KMS-11 (cell line): Measurements from ENCODE around the gene TMCO5A.

Source experiments
- H2AFZ ChIP-seq: fragments of 200-600 bp; sonication (generic); 2 replicates; pipeline ENCODE4 v1.6.1; 2016; ENCODE audit warnings: antibody characterized with exemption, mixed run types, low read depth
- H3K27ac ChIP-seq: fragments of 200-600 bp; sonication (generic); 2 replicates; pipeline ENCODE4 v1.6.1; 2016; ENCODE audit warnings: mild to moderate bottlenecking, mixed run types
- H3K27me3 ChIP-seq: fragments of 200-600 bp; sonication (generic); 2 replicates; pipeline ENCODE4 v1.6.1; 2017; ENCODE audit warnings: mild to moderate bottlenecking, low read depth, mixed run types, moderate library complexity; ENCODE audit not compliant: insufficient read depth
- H3K36me3 ChIP-seq: fragments of 200-600 bp; sonication (generic); 2 replicates; pipeline ENCODE4 v1.6.1; 2017; ENCODE audit warnings: mild to moderate bottlenecking, mixed run types; ENCODE audit not compliant: insufficient read depth
- H3K4me1 ChIP-seq: fragments of 200-600 bp; sonication (generic); 2 replicates; pipeline ENCODE4 v1.6.1; 2016; ENCODE audit warnings: mild to moderate bottlenecking, low read depth, mixed run types; ENCODE audit not compliant: poor library complexity, severe bottlenecking
- H3K4me2 ChIP-seq: fragments of 200-600 bp; sonication (generic); 2 replicates; pipeline ENCODE4 v1.7.0; 2016; ENCODE audit warnings: mild to moderate bottlenecking, mixed run types
- H3K4me3 ChIP-seq: fragments of 200-600 bp; sonication (generic); IDR thresholded peaks from 2 replicates; pipeline ENCODE4 v1.6.1; 2017; ENCODE audit warnings: low read depth, low read length, mixed read lengths; ENCODE audit not compliant: insufficient read depth
- H3K79me2 ChIP-seq: fragments of 200-600 bp; sonication (generic); 2 replicates; pipeline ENCODE4 v1.6.1; 2016; ENCODE audit warnings: low read depth, mixed run types; ENCODE audit not compliant: insufficient read depth
- H3K9ac ChIP-seq: fragments of 200-600 bp; sonication (generic); 2 replicates; pipeline ENCODE4 v1.6.1; 2016; ENCODE audit warnings: mild to moderate bottlenecking, mixed run types
- H4K20me1 ChIP-seq: fragments of 200-600 bp; sonication (generic); 2 replicates; pipeline ENCODE4 v1.6.1; 2016; ENCODE audit warnings: mild to moderate bottlenecking, mixed run types; ENCODE audit not compliant: insufficient read depth
- TF ChIP-seq, protein P1 (sequence below): fragments of 200-600 bp; sonication (generic); conservative IDR thresholded peaks from 2 replicates; pipeline ENCODE4 v1.6.1; 2017; ENCODE audit warnings: low read depth, mild to moderate bottlenecking, antibody characterized with exemption, low read length, moderate library complexity, mixed read lengths

The TMCO5A gene

DNA sequence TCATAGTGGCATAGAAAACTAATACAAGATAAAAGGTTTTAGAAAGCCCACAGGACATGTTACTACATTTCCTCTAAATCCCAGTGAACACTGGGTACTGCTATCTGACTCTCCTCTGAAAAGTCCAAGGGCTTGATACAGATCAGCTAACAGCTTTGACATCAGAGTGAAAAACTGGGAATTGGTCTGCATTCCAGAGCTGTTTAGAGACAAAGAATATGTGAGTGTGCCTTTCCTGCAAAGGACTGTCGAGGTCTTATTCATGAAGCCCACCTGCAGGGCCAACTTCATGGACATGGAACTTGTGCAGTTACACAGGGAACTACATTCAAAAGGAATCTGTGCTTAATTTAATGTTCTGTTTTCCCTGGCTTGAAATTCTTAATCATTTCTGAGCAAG, 5.2 kb upstream of the TMCO5A start:
- H3K36me3 ChIP-seq: no peaks in the 10 kb centered on the region
- H3K9ac ChIP-seq: no peak overlapping the region
- no peak overlapping the region for H2AFZ ChIP-seq
- no peaks in the 10 kb centered on the region for H3K27me3 ChIP-seq
- H3K4me2 ChIP-seq: no peak overlapping the region
- H3K27ac ChIP-seq: no peak overlapping the region
- TF ChIP-seq, protein P1, sequence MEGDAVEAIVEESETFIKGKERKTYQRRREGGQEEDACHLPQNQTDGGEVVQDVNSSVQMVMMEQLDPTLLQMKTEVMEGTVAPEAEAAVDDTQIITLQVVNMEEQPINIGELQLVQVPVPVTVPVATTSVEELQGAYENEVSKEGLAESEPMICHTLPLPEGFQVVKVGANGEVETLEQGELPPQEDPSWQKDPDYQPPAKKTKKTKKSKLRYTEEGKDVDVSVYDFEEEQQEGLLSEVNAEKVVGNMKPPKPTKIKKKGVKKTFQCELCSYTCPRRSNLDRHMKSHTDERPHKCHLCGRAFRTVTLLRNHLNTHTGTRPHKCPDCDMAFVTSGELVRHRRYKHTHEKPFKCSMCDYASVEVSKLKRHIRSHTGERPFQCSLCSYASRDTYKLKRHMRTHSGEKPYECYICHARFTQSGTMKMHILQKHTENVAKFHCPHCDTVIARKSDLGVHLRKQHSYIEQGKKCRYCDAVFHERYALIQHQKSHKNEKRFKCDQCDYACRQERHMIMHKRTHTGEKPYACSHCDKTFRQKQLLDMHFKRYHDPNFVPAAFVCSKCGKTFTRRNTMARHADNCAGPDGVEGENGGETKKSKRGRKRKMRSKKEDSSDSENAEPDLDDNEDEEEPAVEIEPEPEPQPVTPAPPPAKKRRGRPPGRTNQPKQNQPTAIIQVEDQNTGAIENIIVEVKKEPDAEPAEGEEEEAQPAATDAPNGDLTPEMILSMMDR: no peak
- H3K79me2 ChIP-seq: no peaks in the 10 kb centered on the region
- no peaks in the 10 kb centered on the region for H3K4me1 ChIP-seq
- no peak overlapping the region for H3K4me3 ChIP-seq
- H4K20me1 ChIP-seq: no peaks in the 10 kb centered on the region

DNA sequence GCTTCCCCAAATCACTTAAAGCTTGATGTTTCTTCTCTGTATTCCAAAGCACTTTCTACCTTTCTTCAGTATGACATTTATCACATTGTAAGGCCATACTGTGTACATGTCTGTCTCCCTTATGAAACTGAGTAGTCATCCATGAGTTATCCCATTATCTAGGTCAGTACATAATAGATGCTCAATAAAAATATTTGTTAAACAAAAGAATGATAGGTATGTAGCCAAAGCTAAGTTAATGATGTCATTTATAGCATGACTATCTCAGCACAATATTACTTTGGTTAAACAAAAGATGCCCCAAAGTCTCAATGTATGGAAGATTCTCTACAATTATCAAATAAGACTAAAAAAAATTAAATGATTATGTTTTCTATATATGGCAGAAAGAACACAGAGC, 3.1 kb upstream of the TMCO5A start:
- H3K27ac ChIP-seq: no peak overlapping the region
- H3K4me2 ChIP-seq: no peak overlapping the region
- H3K27me3 ChIP-seq: no peaks in the 10 kb centered on the region
- H4K20me1 ChIP-seq: no peaks in the 10 kb centered on the region
- TF ChIP-seq, protein P1: no peak
- H3K36me3 ChIP-seq: no peaks in the 10 kb centered on the region
- no peak overlapping the region for H3K4me3 ChIP-seq
- no peaks in the 10 kb centered on the region for H3K4me1 ChIP-seq
- H3K79me2 ChIP-seq: no peaks in the 10 kb centered on the region
- H3K9ac ChIP-seq: no peak overlapping the region
- H2AFZ ChIP-seq: no peak overlapping the region

GRCh38 chr15:37931868-37932267, 2.6 kb upstream of the TMCO5A start:
- TF ChIP-seq, protein P1: no peak
- Histone ChIP-seq H3K27ac (no peak overlapping the region), H2AFZ (no peak overlapping the region)

DNA sequence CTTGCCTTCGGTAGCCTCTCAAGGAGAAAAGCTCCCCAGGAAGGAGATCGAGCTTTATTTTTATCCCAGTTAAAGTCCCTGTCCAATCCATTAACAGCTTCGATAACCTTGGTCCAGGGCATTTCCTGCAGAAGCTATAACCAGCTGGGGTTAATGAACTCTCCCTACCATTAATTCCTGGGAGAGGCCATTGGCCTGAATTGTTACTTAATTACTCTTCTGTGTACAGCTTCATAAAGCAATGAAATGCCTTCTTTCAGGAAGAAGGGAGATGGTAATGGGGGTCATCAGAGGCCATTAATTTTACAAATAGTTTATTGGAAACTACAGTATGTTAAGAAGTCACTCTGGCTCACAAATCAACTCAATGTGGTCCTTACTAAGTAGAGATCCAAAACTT, 1.9 kb upstream of the TMCO5A start:
- TF ChIP-seq, protein P1: no peak
- no peak overlapping the region for H3K9ac ChIP-seq

More at GRCh38 chr15:37931868-37932267, 2.6 kb upstream of the TMCO5A start:
- Histone ChIP-seq H3K4me1 (no peaks in the 10 kb centered on the region), H3K27me3 (no peaks in the 10 kb centered on the region), H3K4me2 (no peak overlapping the region), H4K20me1 (no peaks in the 10 kb centered on the region), H3K4me3 (no peak overlapping the region), H3K9ac (no peak overlapping the region), H3K79me2 (no peaks in the 10 kb centered on the region), H3K36me3 (no peaks in the 10 kb centered on the region)

More for the DNA sequence above, 1.9 kb upstream of the TMCO5A start:
- Histone ChIP-seq H4K20me1 (no peaks in the 10 kb centered on the region), H3K4me2 (no peak overlapping the region), H3K36me3 (no peaks in the 10 kb centered on the region), H3K27me3 (no peaks in the 10 kb centered on the region), H3K4me1 (no peaks in the 10 kb centered on the region), H3K79me2 (no peaks in the 10 kb centered on the region), H3K27ac (no peak overlapping the region), H2AFZ (no peak overlapping the region), H3K4me3 (no peak overlapping the region)
